ENCODE measurements around the gene RERE. TPM values are rescaled to one million over a fixed set of nuclear protein-coding genes. Genes with fewer than 3 reads are reported as not detected.

RERE gene
- total RNA-seq, 1 experiment from 2014 or later, result 161 TPM

DNA sequence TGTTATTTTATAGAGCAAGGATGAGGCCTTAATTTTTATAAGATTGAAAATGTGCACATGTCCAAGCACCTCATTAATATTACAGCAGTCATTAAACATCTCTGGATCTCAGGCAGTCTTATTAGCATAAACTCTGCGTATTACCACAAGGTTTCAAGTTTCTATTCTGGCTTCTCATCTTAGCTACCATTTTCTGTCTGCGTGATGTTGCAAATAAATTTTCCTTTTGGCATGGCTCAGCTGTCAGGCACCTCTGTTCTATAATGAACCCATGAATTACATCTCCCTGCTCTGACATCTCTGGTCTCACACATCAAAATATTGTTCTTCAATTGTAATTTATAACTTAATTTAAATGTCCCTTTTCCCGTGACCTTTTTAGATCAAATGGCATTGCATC lies 343.1 kb downstream of the RERE start:
- ATAC-seq, result no peak
- H3K4me1 Mint-ChIP-seq, result peaks cover 59% of the 10 kb centered on the region
- CTCF ChIA-PET, result no interaction called here

DNA sequence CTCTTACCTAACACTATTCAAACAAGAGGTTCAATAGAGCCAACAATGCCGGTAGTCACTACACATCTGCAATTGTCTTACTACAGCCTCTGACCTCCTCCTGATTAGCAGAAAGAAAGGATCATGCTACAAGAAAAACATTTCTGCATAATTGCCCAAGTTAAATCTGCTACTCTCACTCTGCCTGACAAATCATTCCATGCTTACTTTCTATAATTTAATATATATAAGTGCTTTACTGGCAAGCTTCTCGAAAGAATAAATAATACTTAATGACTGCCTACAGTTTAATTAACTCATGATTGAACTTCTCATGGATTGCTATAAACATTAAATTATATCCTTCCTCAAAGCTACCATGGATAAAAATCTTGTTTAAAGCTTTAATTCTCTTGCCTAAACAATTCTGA lies 343.5 kb downstream of the RERE start:
- peaks cover 57% of the 10 kb centered on the region for H3K4me1 Mint-ChIP-seq
- H3K9me3 Mint-ChIP-seq, result no peaks in the 10 kb centered on the region
- no peak overlapping the region for H3K27ac Mint-ChIP-seq
- H3K27me3 Mint-ChIP-seq (ENCODE audit: low read depth), result no peaks in the 10 kb centered on the region
- ATAC-seq (no peak), DNase-seq (ENCODE audit: low spot score) (no peak)
- H3K4me3 Mint-ChIP-seq, result no peak overlapping the region
- TF ChIP-seq, protein P1, sequence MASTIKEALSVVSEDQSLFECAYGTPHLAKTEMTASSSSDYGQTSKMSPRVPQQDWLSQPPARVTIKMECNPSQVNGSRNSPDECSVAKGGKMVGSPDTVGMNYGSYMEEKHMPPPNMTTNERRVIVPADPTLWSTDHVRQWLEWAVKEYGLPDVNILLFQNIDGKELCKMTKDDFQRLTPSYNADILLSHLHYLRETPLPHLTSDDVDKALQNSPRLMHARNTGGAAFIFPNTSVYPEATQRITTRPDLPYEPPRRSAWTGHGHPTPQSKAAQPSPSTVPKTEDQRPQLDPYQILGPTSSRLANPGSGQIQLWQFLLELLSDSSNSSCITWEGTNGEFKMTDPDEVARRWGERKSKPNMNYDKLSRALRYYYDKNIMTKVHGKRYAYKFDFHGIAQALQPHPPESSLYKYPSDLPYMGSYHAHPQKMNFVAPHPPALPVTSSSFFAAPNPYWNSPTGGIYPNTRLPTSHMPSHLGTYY (CRISPR knock-in tag; IDR thresholded peaks at IDR 0.05), result no peak
- no peak for TF ChIP-seq FOXK1 (CRISPR knock-in tag; IDR thresholded peaks at IDR 0.05)
- no peak for TF ChIP-seq TEAD1 (CRISPR knock-in tag; IDR thresholded peaks at IDR 0.05)
- TF ChIP-seq RELA (CRISPR knock-in tag; IDR thresholded peaks at IDR 0.05; ENCODE audit: borderline replicate concordance), result no peak
- TF ChIP-seq NFE2L1 (CRISPR knock-in tag; IDR thresholded peaks at IDR 0.05), result no peak
- TF ChIP-seq, protein P2, sequence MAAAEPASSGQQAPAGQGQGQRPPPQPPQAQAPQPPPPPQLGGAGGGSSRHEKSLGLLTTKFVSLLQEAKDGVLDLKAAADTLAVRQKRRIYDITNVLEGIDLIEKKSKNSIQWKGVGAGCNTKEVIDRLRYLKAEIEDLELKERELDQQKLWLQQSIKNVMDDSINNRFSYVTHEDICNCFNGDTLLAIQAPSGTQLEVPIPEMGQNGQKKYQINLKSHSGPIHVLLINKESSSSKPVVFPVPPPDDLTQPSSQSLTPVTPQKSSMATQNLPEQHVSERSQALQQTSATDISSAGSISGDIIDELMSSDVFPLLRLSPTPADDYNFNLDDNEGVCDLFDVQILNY (CRISPR knock-in tag; IDR thresholded peaks at IDR 0.05), result no peak
- no peak for TF ChIP-seq SP1 (CRISPR knock-in tag; conservative IDR thresholded peaks at IDR 0.05)
- no peak for TF ChIP-seq TEAD4 (CRISPR knock-in tag; IDR thresholded peaks at IDR 0.05)
- CTCF ChIA-PET, result no interaction called here
- peaks cover 3% of the 10 kb centered on the region; the same call in 1 of the 2 replicates for H3K36me3 Mint-ChIP-seq
- POLR2A ChIA-PET, result no interaction called here

More for the DNA sequence above, 343.1 kb downstream of the RERE start:
- DNase-seq (ENCODE audit: low spot score), result no peak
- no peak overlapping the region for H3K27ac Mint-ChIP-seq
- H3K9me3 Mint-ChIP-seq, result no peaks in the 10 kb centered on the region
- no peaks in the 10 kb centered on the region for H3K27me3 Mint-ChIP-seq (ENCODE audit: low read depth)
- H3K4me3 Mint-ChIP-seq, result no peak overlapping the region
- H3K36me3 Mint-ChIP-seq, result peaks cover 3% of the 10 kb centered on the region; the same call in 1 of the 2 replicates
- POLR2A ChIA-PET, result no interaction called here
- TF ChIP-seq ZNF671 (CRISPR knock-in tag; IDR thresholded peaks at IDR 0.05) (no peak), FOXK1 (CRISPR knock-in tag; IDR thresholded peaks at IDR 0.05) (no peak), ZNF219 (CRISPR knock-in tag; IDR thresholded peaks at IDR 0.05; ENCODE audit: borderline replicate concordance) (no peak), TEAD4 (CRISPR knock-in tag; IDR thresholded peaks at IDR 0.05) (no peak), ZNF121 (CRISPR knock-in tag; IDR thresholded peaks at IDR 0.05) (no peak), NR3C1 (CRISPR knock-in tag; conservative IDR thresholded peaks at IDR 0.05; ENCODE audit: low read depth) (no peak), NR2C2 (CRISPR knock-in tag; IDR thresholded peaks at IDR 0.05) (no peak), TEAD1 (CRISPR knock-in tag; IDR thresholded peaks at IDR 0.05) (no peak), NR1H2 (CRISPR knock-in tag; IDR thresholded peaks at IDR 0.05) (no peak), OVOL2 (CRISPR knock-in tag; IDR thresholded peaks at IDR 0.05; ENCODE audit: borderline replicate concordance) (no peak), ZNF396 (CRISPR knock-in tag; IDR thresholded peaks at IDR 0.05; ENCODE audit: borderline replicate concordance) (no peak), PRRX2 (CRISPR knock-in tag; IDR thresholded peaks at IDR 0.05) (no peak), ZNF416 (CRISPR knock-in tag; IDR thresholded peaks at IDR 0.05) (no peak), ZNF232 (CRISPR knock-in tag; IDR thresholded peaks at IDR 0.05) (no peak), CBFB (CRISPR knock-in tag; IDR thresholded peaks at IDR 0.05; ENCODE audit: low read depth) (no peak)
- TF ChIP-seq, protein P3, sequence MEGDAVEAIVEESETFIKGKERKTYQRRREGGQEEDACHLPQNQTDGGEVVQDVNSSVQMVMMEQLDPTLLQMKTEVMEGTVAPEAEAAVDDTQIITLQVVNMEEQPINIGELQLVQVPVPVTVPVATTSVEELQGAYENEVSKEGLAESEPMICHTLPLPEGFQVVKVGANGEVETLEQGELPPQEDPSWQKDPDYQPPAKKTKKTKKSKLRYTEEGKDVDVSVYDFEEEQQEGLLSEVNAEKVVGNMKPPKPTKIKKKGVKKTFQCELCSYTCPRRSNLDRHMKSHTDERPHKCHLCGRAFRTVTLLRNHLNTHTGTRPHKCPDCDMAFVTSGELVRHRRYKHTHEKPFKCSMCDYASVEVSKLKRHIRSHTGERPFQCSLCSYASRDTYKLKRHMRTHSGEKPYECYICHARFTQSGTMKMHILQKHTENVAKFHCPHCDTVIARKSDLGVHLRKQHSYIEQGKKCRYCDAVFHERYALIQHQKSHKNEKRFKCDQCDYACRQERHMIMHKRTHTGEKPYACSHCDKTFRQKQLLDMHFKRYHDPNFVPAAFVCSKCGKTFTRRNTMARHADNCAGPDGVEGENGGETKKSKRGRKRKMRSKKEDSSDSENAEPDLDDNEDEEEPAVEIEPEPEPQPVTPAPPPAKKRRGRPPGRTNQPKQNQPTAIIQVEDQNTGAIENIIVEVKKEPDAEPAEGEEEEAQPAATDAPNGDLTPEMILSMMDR (IDR thresholded peaks at IDR 0.05), result no peak
- TF ChIP-seq, protein P4, sequence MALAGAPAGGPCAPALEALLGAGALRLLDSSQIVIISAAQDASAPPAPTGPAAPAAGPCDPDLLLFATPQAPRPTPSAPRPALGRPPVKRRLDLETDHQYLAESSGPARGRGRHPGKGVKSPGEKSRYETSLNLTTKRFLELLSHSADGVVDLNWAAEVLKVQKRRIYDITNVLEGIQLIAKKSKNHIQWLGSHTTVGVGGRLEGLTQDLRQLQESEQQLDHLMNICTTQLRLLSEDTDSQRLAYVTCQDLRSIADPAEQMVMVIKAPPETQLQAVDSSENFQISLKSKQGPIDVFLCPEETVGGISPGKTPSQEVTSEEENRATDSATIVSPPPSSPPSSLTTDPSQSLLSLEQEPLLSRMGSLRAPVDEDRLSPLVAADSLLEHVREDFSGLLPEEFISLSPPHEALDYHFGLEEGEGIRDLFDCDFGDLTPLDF (CRISPR knock-in tag; IDR thresholded peaks at IDR 0.05), result no peak
- TF ChIP-seq, protein P5, sequence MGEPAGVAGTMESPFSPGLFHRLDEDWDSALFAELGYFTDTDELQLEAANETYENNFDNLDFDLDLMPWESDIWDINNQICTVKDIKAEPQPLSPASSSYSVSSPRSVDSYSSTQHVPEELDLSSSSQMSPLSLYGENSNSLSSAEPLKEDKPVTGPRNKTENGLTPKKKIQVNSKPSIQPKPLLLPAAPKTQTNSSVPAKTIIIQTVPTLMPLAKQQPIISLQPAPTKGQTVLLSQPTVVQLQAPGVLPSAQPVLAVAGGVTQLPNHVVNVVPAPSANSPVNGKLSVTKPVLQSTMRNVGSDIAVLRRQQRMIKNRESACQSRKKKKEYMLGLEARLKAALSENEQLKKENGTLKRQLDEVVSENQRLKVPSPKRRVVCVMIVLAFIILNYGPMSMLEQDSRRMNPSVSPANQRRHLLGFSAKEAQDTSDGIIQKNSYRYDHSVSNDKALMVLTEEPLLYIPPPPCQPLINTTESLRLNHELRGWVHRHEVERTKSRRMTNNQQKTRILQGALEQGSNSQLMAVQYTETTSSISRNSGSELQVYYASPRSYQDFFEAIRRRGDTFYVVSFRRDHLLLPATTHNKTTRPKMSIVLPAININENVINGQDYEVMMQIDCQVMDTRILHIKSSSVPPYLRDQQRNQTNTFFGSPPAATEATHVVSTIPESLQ (CRISPR knock-in tag; IDR thresholded peaks at IDR 0.05), result no peak
- TF ChIP-seq, protein P6, sequence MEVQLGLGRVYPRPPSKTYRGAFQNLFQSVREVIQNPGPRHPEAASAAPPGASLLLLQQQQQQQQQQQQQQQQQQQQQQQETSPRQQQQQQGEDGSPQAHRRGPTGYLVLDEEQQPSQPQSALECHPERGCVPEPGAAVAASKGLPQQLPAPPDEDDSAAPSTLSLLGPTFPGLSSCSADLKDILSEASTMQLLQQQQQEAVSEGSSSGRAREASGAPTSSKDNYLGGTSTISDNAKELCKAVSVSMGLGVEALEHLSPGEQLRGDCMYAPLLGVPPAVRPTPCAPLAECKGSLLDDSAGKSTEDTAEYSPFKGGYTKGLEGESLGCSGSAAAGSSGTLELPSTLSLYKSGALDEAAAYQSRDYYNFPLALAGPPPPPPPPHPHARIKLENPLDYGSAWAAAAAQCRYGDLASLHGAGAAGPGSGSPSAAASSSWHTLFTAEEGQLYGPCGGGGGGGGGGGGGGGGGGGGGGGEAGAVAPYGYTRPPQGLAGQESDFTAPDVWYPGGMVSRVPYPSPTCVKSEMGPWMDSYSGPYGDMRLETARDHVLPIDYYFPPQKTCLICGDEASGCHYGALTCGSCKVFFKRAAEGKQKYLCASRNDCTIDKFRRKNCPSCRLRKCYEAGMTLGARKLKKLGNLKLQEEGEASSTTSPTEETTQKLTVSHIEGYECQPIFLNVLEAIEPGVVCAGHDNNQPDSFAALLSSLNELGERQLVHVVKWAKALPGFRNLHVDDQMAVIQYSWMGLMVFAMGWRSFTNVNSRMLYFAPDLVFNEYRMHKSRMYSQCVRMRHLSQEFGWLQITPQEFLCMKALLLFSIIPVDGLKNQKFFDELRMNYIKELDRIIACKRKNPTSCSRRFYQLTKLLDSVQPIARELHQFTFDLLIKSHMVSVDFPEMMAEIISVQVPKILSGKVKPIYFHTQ (CRISPR knock-in tag; IDR thresholded peaks at IDR 0.05), result no peak

Data from WTC11 (cell line).